Loucy (cell line): ENCODE data around the gene FLT3LG.

Source experiments
- H2AFZ ChIP-seq: fragments of 200-600 bp; sonication (generic); 2 replicates; pipeline ENCODE4 v1.6.0; 2016; ENCODE audit warnings: antibody characterized with exemption, mild to moderate bottlenecking, low read length, moderate library complexity
- H3F3A ChIP-seq: fragments of 200-600 bp; 2 replicates; pipeline ENCODE4 v1.6.0; 2016; ENCODE audit warnings: antibody characterized with exemption, low read depth, mild to moderate bottlenecking
- H3K27me3 ChIP-seq: fragments of 200-600 bp; sonication (generic); 2 replicates; pipeline ENCODE4 v1.6.1; 2014; ENCODE audit warnings: low read length, mild to moderate bottlenecking; ENCODE audit not compliant: insufficient read depth, poor library complexity, severe bottlenecking
- H3K36me3 ChIP-seq: fragments of 200-600 bp; sonication (generic); 2 replicates; pipeline ENCODE4 v1.6.1; 2016; ENCODE audit warnings: low read length; ENCODE audit not compliant: insufficient read depth
- H3K4me1 ChIP-seq: fragments of 200-600 bp; sonication (generic); 2 replicates; pipeline ENCODE4 v1.5.1; 2014; ENCODE audit warnings: low read length, mild to moderate bottlenecking; ENCODE audit not compliant: insufficient read depth, poor library complexity, severe bottlenecking
- H3K4me2 ChIP-seq: fragments of 200-600 bp; sonication (generic); 2 replicates; pipeline ENCODE4 v1.6.0; 2014; ENCODE audit warnings: antibody characterized with exemption, low read length, low read depth, mild to moderate bottlenecking; ENCODE audit not compliant: poor library complexity, severe bottlenecking
- H3K4me3 ChIP-seq: fragments of 200-600 bp; sonication (generic); 2 replicates; pipeline ENCODE4 v1.5.1; 2014; ENCODE audit warnings: low read length, mild to moderate bottlenecking, mixed read lengths; ENCODE audit not compliant: poor library complexity, severe bottlenecking
- H3K79me2 ChIP-seq: fragments of 200-600 bp; sonication (generic); 2 replicates; pipeline ENCODE4 v1.6.1; 2014; ENCODE audit warnings: low read length; ENCODE audit not compliant: insufficient read depth
- H3K9ac ChIP-seq: fragments of 200-600 bp; sonication (generic); 2 replicates; pipeline ENCODE4 v1.6.0; 2014; ENCODE audit warnings: mild to moderate bottlenecking, low read depth, low read length, moderate library complexity; ENCODE audit not compliant: poor library complexity, severe bottlenecking
- H3K9me2 ChIP-seq: fragments of 200-600 bp; sonication (generic); replicated peaks from 2 replicates; pipeline ENCODE4 v1.6.1; 2016; ENCODE audit warnings: low read depth, low read length, mixed read lengths
- H3K9me3 ChIP-seq: fragments of 200-600 bp; sonication (generic); 2 replicates; pipeline ENCODE4 v1.6.1; 2014; ENCODE audit warnings: mild to moderate bottlenecking, antibody characterized with exemption, low read length, low read depth; ENCODE audit not compliant: insufficient read depth
- H4K20me1 ChIP-seq: fragments of 200-600 bp; sonication (generic); 2 replicates; pipeline ENCODE4 v1.6.0; 2014; ENCODE audit warnings: antibody characterized with exemption, low read length, mild to moderate bottlenecking; ENCODE audit not compliant: insufficient read depth, poor library complexity, severe bottlenecking
- EZH2phosphoT487 ChIP-seq: fragments of 200-600 bp; IDR thresholded peaks from 2 replicates; pipeline ENCODE4 v1.6.1; 2018; ENCODE audit warnings: antibody characterized with exemption, mild to moderate bottlenecking, moderate library complexity, borderline replicate concordance
- TF ChIP-seq, protein P1 (sequence below): fragments of 200-600 bp; sonication (generic); conservative IDR thresholded peaks from 2 replicates; pipeline ENCODE4 v1.5.1; 2014; ENCODE audit warnings: mild to moderate bottlenecking, antibody characterized with exemption, low read length

Gene FLT3LG

DNA sequence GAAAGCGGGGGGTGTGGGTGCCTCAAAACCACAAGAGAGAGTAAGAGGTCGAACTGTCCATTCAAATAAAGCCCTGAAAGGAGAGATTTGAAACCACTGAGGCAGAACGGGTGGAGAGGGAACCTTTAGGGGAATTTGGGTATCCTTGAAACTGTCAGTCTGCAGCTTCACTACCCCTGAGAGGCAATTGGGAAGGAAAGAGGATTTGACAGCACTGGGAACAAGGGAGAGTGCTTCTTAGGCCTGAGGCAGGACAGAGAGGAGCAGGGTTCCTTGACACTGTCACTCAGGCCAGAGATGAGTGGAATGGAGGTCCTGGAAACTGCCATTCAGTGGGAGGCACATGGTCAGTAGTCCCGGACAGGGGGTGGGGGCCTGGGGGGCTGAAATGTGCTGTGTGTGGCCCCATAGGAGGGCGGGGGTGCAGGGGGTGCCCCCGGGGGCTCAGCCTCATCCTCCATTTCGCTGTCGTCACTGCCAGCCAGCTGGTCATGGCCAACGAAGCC, 43.8 kb upstream of the FLT3LG start:
- peaks cover 11% of the 10 kb centered on the region for H3K4me1 ChIP-seq
- H3K9me3 ChIP-seq: no peaks in the 10 kb centered on the region
- H2AFZ ChIP-seq: peak overlapping the region; percentile 21; the same call in 1 of the 2 replicates
- no peak overlapping the region for H3K4me2 ChIP-seq
- H3K9ac ChIP-seq: no peak overlapping the region
- TF ChIP-seq, protein P1, sequence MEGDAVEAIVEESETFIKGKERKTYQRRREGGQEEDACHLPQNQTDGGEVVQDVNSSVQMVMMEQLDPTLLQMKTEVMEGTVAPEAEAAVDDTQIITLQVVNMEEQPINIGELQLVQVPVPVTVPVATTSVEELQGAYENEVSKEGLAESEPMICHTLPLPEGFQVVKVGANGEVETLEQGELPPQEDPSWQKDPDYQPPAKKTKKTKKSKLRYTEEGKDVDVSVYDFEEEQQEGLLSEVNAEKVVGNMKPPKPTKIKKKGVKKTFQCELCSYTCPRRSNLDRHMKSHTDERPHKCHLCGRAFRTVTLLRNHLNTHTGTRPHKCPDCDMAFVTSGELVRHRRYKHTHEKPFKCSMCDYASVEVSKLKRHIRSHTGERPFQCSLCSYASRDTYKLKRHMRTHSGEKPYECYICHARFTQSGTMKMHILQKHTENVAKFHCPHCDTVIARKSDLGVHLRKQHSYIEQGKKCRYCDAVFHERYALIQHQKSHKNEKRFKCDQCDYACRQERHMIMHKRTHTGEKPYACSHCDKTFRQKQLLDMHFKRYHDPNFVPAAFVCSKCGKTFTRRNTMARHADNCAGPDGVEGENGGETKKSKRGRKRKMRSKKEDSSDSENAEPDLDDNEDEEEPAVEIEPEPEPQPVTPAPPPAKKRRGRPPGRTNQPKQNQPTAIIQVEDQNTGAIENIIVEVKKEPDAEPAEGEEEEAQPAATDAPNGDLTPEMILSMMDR: no peak
- no peak for TF ChIP-seq EZH2phosphoT487
- no peaks in the 10 kb centered on the region for H3K79me2 ChIP-seq
- H3K9me2 ChIP-seq: no peaks in the 10 kb centered on the region
- no peaks in the 10 kb centered on the region for H3K27me3 ChIP-seq
- no peaks in the 10 kb centered on the region for H4K20me1 ChIP-seq
- H3F3A ChIP-seq: no peaks in the 10 kb centered on the region
- H3K36me3 ChIP-seq: no peaks in the 10 kb centered on the region
- H3K4me3 ChIP-seq: no peak overlapping the region

DNA sequence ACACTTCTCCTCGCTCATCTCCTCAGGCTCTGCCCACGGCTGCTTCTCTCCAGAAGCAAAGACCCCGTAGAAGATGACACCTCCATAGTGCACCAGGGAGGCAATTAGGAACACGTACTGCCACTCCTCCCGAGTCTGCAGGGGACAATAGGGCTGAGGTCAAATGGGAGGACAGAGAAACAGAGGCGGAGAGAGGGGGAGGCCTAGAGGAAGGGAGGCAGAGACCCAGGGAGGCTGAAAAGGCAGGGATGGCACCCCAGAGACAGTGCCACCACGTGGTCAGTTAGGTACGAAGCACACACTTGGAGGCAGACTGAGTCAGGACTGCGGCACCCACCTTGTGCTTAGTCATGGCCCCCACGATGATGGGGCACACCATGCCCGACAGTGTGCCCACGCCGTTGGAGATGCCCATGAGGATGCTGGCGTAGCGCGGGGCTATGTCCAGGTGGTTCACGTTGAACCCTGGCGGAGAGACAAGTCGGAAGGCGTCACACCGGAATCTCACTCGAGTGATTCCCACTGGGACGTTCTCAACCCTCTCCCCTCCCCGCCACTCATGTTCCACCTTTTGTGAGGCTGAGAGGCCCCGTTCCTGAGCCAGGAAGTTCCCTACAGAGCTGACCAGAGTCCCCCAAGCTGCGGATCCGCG, 43.2 kb upstream of the FLT3LG start:
- no peaks in the 10 kb centered on the region for H3K36me3 ChIP-seq
- H3K9ac ChIP-seq: no peak overlapping the region
- H3K4me2 ChIP-seq: no peak overlapping the region
- H3K9me3 ChIP-seq: no peaks in the 10 kb centered on the region
- peak overlapping the region; percentile 21; the same call in 1 of the 2 replicates for H2AFZ ChIP-seq
- H3K27me3 ChIP-seq: no peaks in the 10 kb centered on the region
- TF ChIP-seq EZH2phosphoT487: no peak
- TF ChIP-seq, protein P1: peak; percentile 71
- H3K4me3 ChIP-seq: no peak overlapping the region
- no peaks in the 10 kb centered on the region for H3K79me2 ChIP-seq
- H3K9me2 ChIP-seq: no peaks in the 10 kb centered on the region
- H3F3A ChIP-seq: no peaks in the 10 kb centered on the region
- no peaks in the 10 kb centered on the region for H4K20me1 ChIP-seq
- peaks cover 9% of the 10 kb centered on the region for H3K4me1 ChIP-seq

DNA sequence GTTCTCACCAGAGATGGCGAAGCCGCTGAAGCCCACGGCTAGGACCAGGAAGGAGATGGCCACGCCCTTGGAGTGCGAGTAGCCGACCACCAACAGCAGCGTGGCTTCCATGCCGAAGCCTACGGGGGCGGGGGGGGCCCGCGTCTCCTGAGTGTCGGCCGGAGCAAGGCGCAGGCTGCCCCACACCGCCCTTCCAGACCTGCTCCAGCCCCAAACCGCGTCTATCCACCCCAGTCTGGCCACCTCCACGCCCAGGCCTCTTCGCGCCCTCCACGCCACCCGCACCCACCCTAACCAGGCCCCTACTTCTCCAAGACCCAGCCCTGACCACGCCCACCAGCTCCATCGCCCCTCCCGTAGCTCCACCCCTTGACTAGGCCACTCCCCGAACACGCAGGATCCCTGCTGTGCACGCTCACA, 42.7 kb upstream of the FLT3LG start:
- TF ChIP-seq, protein P1: no peak
- TF ChIP-seq EZH2phosphoT487: no peak
- H3F3A ChIP-seq: no peaks in the 10 kb centered on the region
- H3K4me1 ChIP-seq: peaks cover 9% of the 10 kb centered on the region
- no peaks in the 10 kb centered on the region for H3K36me3 ChIP-seq
- no peaks in the 10 kb centered on the region for H3K9me2 ChIP-seq
- H2AFZ ChIP-seq: no peak overlapping the region
- H3K27me3 ChIP-seq: no peaks in the 10 kb centered on the region
- H3K79me2 ChIP-seq: no peaks in the 10 kb centered on the region
- no peaks in the 10 kb centered on the region for H4K20me1 ChIP-seq
- no peak overlapping the region for H3K4me3 ChIP-seq
- no peak overlapping the region for H3K4me2 ChIP-seq
- no peaks in the 10 kb centered on the region for H3K9me3 ChIP-seq
- no peak overlapping the region for H3K9ac ChIP-seq
